Measurements from ENCODE around the gene DNPH1.

The DNPH1 gene

DNA sequence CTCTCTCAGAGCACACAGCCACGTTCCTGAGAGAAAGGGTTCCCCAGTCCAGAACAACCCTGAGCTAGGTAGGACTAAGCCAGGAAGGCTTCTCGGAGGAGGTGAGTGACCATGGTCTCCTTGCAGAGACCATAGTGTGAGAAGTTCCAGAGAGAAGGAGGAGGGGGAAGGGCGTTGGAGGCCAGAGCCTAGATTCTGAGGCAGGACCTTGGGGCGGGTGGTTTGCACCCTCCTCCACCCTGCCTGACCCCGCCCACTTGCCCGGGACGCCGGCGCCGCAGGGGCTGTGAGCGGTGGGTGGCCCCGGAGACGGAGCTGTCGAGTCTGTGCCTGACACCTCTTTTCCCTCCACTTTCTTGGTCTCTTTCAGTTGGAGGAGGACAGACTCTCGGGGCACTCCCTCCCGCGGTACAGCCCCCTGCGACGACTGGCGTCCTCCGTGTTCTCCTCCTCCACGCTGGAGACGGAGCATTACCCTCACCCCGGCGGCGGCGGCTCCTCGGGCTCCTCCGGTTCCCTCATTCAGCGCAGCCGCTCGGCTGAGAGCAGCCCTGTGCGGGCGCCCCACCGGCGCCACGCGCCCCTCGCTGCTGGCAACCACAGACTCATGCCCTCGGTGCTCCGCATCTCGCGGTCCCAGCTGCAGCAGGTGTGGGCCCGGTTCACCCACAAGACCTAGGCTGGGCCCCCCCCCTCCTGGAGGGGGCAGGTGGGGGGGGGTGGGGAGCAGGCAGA is 40.2 kb upstream of the DNPH1 start (continued):
- TF ChIP-seq ZNF121 (tag by site-specific recombination; IDR thresholded peaks at IDR 0.05) (no peak), KLF7 (tag by site-specific recombination; IDR thresholded peaks at IDR 0.05; ENCODE audit: borderline replicate concordance) (no peak), ZFHX2 (tag by site-specific recombination; conservative IDR thresholded peaks at IDR 0.05) (peak; percentile 66), ZNF211 (tag by site-specific recombination; IDR thresholded peaks at IDR 0.05; ENCODE audit: low read depth) (no peak), ZNF423 (tag by site-specific recombination; IDR thresholded peaks at IDR 0.05) (peak; percentile 79), TCF7L2 (IDR thresholded peaks at IDR 0.05; ENCODE audit: borderline replicate concordance, low read depth, low read length) (no peak), ZXDB (tag by site-specific recombination; IDR thresholded peaks at IDR 0.05) (peak; percentile 92), ZNF658 (tag by site-specific recombination; IDR thresholded peaks at IDR 0.05) (no peak), ZNF148 (tag by site-specific recombination; IDR thresholded peaks at IDR 0.05; ENCODE audit: borderline replicate concordance) (no peak), ZNF324 (tag by site-specific recombination; IDR thresholded peaks at IDR 0.05) (no peak), ZBTB48 (tag by site-specific recombination; IDR thresholded peaks at IDR 0.05) (no peak), ZNF692 (tag by site-specific recombination; IDR thresholded peaks at IDR 0.05) (no peak; the same call in 1 of the 2 replicates), ZNF501 (tag by site-specific recombination; IDR thresholded peaks at IDR 0.05) (no peak), ZIC2 (tag by site-specific recombination; IDR thresholded peaks at IDR 0.05) (peak; percentile 79), KLF1 (tag by site-specific recombination; IDR thresholded peaks at IDR 0.05) (peak; percentile 61), ZNF16 (tag by site-specific recombination; IDR thresholded peaks at IDR 0.05; ENCODE audit: low read depth) (no peak), ZFP69B (tag by site-specific recombination; IDR thresholded peaks at IDR 0.05) (no peak), ZNF133 (tag by site-specific recombination; IDR thresholded peaks at IDR 0.05) (no peak), ZNF449 (tag by site-specific recombination; IDR thresholded peaks at IDR 0.05) (no peak), ZNF624 (tag by site-specific recombination; IDR thresholded peaks at IDR 0.05) (no peak), ZNF830 (tag by site-specific recombination; IDR thresholded peaks at IDR 0.05; ENCODE audit: low read depth) (no peak), ZNF341 (tag by site-specific recombination; IDR thresholded peaks at IDR 0.05; ENCODE audit: low read depth) (no peak), ZEB2 (tag by site-specific recombination; IDR thresholded peaks at IDR 0.05) (0 out of 2 replicates have a peak, but pooled peaks have one; percentile 24), ZNF24 (tag by site-specific recombination; IDR thresholded peaks at IDR 0.05) (no peak), GFI1B (tag by site-specific recombination; IDR thresholded peaks at IDR 0.05) (no peak), MZF1 (tag by site-specific recombination; IDR thresholded peaks at IDR 0.05; ENCODE audit: borderline replicate concordance) (no peak), ZNF169 (tag by site-specific recombination; IDR thresholded peaks at IDR 0.05) (no peak), ZNF140 (tag by site-specific recombination; IDR thresholded peaks at IDR 0.05) (no peak), ZNF426 (tag by site-specific recombination; IDR thresholded peaks at IDR 0.05) (no peak), INSM2 (tag by site-specific recombination; IDR thresholded peaks at IDR 0.05) (no peak), ZNF585B (tag by site-specific recombination; IDR thresholded peaks at IDR 0.05) (no peak), SCRT1 (tag by site-specific recombination; IDR thresholded peaks at IDR 0.05; ENCODE audit: borderline replicate concordance) (no peak), KLF16 (tag by site-specific recombination; IDR thresholded peaks at IDR 0.05) (no peak), BCL11B (tag by site-specific recombination; IDR thresholded peaks at IDR 0.05; ENCODE audit: low read depth) (no peak)
- TF ChIP-seq, protein P1, sequence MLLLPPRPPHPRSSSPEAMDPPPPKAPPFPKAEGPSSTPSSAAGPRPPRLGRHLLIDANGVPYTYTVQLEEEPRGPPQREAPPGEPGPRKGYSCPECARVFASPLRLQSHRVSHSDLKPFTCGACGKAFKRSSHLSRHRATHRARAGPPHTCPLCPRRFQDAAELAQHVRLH (tag by site-specific recombination; IDR thresholded peaks at IDR 0.05): no peak

Data from HEK293 (cell line).